Ascending aorta (tissue), 2 donors: ENCODE results near the gene ATOH1. TPM values are rescaled to one million over a fixed set of nuclear protein-coding genes. Genes with fewer than 3 reads are reported as not detected.

Experiments
- DNase-seq, 2 donors: peaks; one replicate each; pipeline ENCODE4 v3.0.0-alpha.2; 2019; ENCODE audit warnings: low spot score in 2 of 2
- H3K27ac ChIP-seq, 2 donors: fragments of 200-600 bp; sonication (generic); one replicate each; pipeline ENCODE4 v1.5.1; 2016 to 2017; ENCODE audit warnings: mild to moderate bottlenecking in 1 of 2
- H3K27me3 ChIP-seq: fragments of 200-600 bp; sonication (generic); one replicate; pipeline ENCODE4 v1.5.1; 2017
- H3K36me3 ChIP-seq, 2 donors: fragments of 200-600 bp; sonication (generic); one replicate each; pipeline ENCODE4 v1.5.1; 2016
- H3K4me1 ChIP-seq, 2 donors: fragments of 200-600 bp; sonication (generic); one replicate each; pipeline ENCODE4 v1.5.1; 2016 to 2017; ENCODE audit warnings: mild to moderate bottlenecking in 1 of 2
- H3K4me3 ChIP-seq, 2 donors: fragments of 200-600 bp; sonication (generic); one replicate each; pipeline ENCODE4 v1.5.1; 2016 to 2017; ENCODE audit warnings: mild to moderate bottlenecking in 1 of 2
- H3K9me3 ChIP-seq, 2 donors: fragments of 200-600 bp; sonication (generic); one replicate each; pipeline ENCODE4 v1.5.1; 2016
- CTCF ChIP-seq, 3 experiments: fragments of 200-600 bp in 2 of 3; fragments of 450-650 bp in 1 of 3; sonication (generic) in 2 of 3; IDR thresholded peaks; one replicate each; pipeline ENCODE4 v1.5.1; 2016 to 2019; ENCODE audit warnings: antibody characterized with exemption in 3 of 3, mild to moderate bottlenecking in 1 of 3, moderate library complexity in 1 of 3
- intact Hi-C: fragments of 100-400 bp; cut with DNase I; formaldehyde crosslinking; loops from one replicate; pipeline ENCODE4 v1.15.1; 2023
- total RNA-seq: library from RNA; depleted of rRNA; stranded (reverse); fragments of >200 nt; gene quantifications from one replicate; pipeline ENCODE4 v1.1.0, GENCODE V29; 2016

Gene ATOH1, protein sequence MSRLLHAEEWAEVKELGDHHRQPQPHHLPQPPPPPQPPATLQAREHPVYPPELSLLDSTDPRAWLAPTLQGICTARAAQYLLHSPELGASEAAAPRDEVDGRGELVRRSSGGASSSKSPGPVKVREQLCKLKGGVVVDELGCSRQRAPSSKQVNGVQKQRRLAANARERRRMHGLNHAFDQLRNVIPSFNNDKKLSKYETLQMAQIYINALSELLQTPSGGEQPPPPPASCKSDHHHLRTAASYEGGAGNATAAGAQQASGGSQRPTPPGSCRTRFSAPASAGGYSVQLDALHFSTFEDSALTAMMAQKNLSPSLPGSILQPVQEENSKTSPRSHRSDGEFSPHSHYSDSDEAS
- total RNA-seq: not detected

DNA sequence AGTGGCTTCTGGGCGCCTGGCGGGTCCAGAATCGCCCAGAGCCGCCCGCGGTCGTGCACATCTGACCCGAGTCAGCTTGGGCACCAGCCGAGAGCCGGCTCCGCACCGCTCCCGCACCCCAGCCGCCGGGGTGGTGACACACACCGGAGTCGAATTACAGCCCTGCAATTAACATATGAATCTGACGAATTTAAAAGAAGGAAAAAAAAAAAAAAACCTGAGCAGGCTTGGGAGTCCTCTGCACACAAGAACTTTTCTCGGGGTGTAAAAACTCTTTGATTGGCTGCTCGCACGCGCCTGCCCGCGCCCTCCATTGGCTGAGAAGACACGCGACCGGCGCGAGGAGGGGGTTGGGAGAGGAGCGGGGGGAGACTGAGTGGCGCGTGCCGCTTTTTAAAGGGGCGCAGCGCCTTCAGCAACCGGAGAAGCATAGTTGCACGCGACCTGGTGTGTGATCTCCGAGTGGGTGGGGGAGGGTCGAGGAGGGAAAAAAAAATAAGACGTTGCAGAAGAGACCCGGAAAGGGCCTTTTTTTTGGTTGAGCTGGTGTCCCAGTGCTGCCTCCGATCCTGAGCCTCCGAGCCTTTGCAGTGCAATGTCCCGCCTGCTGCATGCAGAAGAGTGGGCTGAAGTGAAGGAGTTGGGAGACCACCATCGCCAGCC lies at the start of gene ATOH1:
ATOH1 (plus strand) TSS at position 422 of the 663 bp plus-strand sequence; CDS start at position 596, 174 bp downstream.
- Histone ChIP-seq H3K9me3 (no peaks in the 10 kb centered on the region), H3K27ac (no peak within 1 kb of the TSS), H3K27me3 (peaks cover 26% of the 10 kb centered on the region), H3K4me3 (peak within 1 kb of the TSS; percentile 54 to 59), H3K36me3 (no peaks in the 10 kb centered on the region), H3K4me1 (peaks cover 0 to 11% of the 10 kb centered on the region in 2 donors)
- DNase-seq: no peak
- intact Hi-C loops: no loop called here
- TF ChIP-seq CTCF (IDR thresholded peaks at IDR 0.05): no peak

DNA sequence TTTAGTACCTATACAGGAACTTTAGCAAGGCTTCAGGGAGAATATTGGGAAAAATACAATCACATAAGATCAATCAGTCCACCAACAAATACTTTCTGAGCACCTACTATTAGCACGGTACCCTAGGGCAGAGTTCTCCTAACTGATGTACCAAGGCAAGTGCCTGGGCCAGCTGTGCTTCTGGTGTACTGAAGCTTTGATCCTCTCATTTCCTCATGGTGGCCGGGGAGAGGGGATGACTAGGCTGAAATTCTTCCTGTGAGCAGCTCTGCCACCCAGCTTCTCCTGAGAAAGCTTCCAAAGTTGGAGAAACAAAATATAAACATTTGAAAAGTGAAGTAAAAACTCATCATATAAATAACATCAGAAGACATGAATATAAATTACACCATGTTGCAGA lies 49.3 kb upstream of the ATOH1 start:
- no peak overlapping the region for H3K4me3 ChIP-seq
- H3K27me3 ChIP-seq: no peaks in the 10 kb centered on the region
- DNase-seq: no peak
- H3K4me1 ChIP-seq: no peaks in the 10 kb centered on the region
- no peaks in the 10 kb centered on the region for H3K9me3 ChIP-seq
- TF ChIP-seq CTCF (IDR thresholded peaks at IDR 0.05): no peak
- intact Hi-C loops: no loop called here
- no peak overlapping the region for H3K27ac ChIP-seq
- H3K36me3 ChIP-seq: no peaks in the 10 kb centered on the region

DNA sequence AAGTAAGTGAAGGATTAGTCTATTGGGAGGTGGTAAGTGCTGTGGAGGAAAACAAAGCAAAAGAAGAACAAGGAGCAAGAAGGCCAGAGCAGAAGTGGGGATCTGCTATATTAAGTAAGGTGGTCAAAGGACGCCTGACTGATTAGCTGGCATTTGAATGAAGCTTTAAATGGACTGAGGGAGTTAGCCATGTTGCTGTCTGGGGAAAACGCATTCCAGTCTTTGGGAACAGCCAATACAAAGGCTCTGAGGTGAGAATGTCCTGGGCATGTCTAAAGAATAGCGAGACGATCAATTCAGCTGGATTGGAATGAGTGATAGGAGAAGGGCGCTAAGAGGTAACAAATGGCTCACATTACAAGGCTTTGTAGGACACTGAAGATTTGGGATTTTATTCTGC lies 48.5 kb upstream of the ATOH1 start:
- no peaks in the 10 kb centered on the region for H3K36me3 ChIP-seq
- H3K4me1 ChIP-seq: no peaks in the 10 kb centered on the region
- no peak overlapping the region for H3K27ac ChIP-seq
- no peaks in the 10 kb centered on the region for H3K9me3 ChIP-seq
- no peaks in the 10 kb centered on the region for H3K27me3 ChIP-seq
- intact Hi-C loops: no loop called here
- no peak for TF ChIP-seq CTCF (IDR thresholded peaks at IDR 0.05)
- H3K4me3 ChIP-seq: no peak overlapping the region
- DNase-seq: no peak

GRCh38 chr4:93781198-93781597 lies 47.4 kb upstream of the ATOH1 start:
- no peak for TF ChIP-seq CTCF (IDR thresholded peaks at IDR 0.05)
- Histone ChIP-seq H3K9me3 (no peaks in the 10 kb centered on the region), H3K27ac (no peak overlapping the region), H3K27me3 (no peaks in the 10 kb centered on the region), H3K4me3 (no peak overlapping the region), H3K4me1 (no peaks in the 10 kb centered on the region), H3K36me3 (no peaks in the 10 kb centered on the region)
- intact Hi-C loops: no loop called here
- no peak for DNase-seq

- no peaks in the 10 kb centered on the region for H3K36me3 ChIP-seq
- no peak for TF ChIP-seq CTCF (IDR thresholded peaks at IDR 0.05)
- H3K4me1 ChIP-seq: no peaks in the 10 kb centered on the region
- H3K27ac ChIP-seq: no peak overlapping the region
- no peaks in the 10 kb centered on the region for H3K27me3 ChIP-seq
- H3K9me3 ChIP-seq: no peaks in the 10 kb centered on the region
- H3K4me3 ChIP-seq: no peak overlapping the region
- no peak for DNase-seq
- intact Hi-C loops: no loop called here
These were observed 42.4 kb upstream of the ATOH1 start for GRCh38 chr4:93786149-93786548.
